HepG2 (cell line): ENCODE data around the gene C4orf36. TPM values are rescaled to one million over a fixed set of nuclear protein-coding genes. Genes with fewer than 3 reads are reported as not detected.

Experiments
- ASH2L ChIP-seq: fragments of 300-600, 200-600 bp; sonication (generic); IDR thresholded peaks from 2 replicates; pipeline ENCODE4 v1.7.0; 2017; ENCODE audit warnings: low read depth, mild to moderate bottlenecking, moderate library complexity, mixed read lengths, low read length; ENCODE audit not compliant: insufficient read length
- ATF2 ChIP-seq: sonication (generic); formaldehyde crosslinking; IDR thresholded peaks from 2 replicates; pipeline ENCODE4 v1.4.0; 2020; ENCODE audit warnings: missing genetic modification reagents
- ATF7-NPFF ChIP-seq: sonication (generic); formaldehyde crosslinking; IDR thresholded peaks from 2 replicates; pipeline ENCODE4 v1.8.1; 2023; ENCODE audit warnings: mild to moderate bottlenecking, low read depth, missing genetic modification reagents, moderate library complexity
- CREM ChIP-seq, 2 experiments: sonication (generic) in 1 of 2; formaldehyde crosslinking in 1 of 2; IDR thresholded peaks; 2 replicates each; pipeline versions ENCODE4 v1.4.0 to v1.6.1; 2016 to 2020; ENCODE audit warnings: antibody characterized with exemption in 1 of 2, mild to moderate bottlenecking in 1 of 2, missing genetic modification reagents in 1 of 2
- EP300 ChIP-seq, 3 experiments: sonication (generic) in 1 of 3; formaldehyde crosslinking in 1 of 3; IDR thresholded peaks; 2 replicates each; pipeline versions ENCODE4 v1.5.1 to v1.6.1; 2011 to 2020; ENCODE audit warnings: low read depth in 2 of 3, low read length in 2 of 3, borderline replicate concordance in 1 of 3, improper control_type of control experiment in 1 of 3, mild to moderate bottlenecking in 1 of 3, missing genetic modification reagents in 1 of 3, moderate library complexity in 1 of 3
- ERF ChIP-seq: IDR thresholded peaks from 2 replicates; pipeline ENCODE4 v1.6.1; 2018; ENCODE audit warnings: missing biosample characterization, missing genetic modification reagents
- FOXP1 ChIP-seq, 2 experiments: fragments of 450-650 bp in 1 of 2; IDR thresholded peaks; 2 replicates each; pipeline ENCODE4 v1.6.1; 2017 to 2018; ENCODE audit warnings: antibody characterized with exemption in 1 of 2
- GABPA ChIP-seq, 2 experiments: IDR thresholded peaks; 2 replicates each; pipeline ENCODE4 v1.6.1; 2011 to 2016; ENCODE audit warnings: low read depth in 2 of 2, low read length in 1 of 2, missing biosample characterization in 1 of 2, missing genetic modification characterization in 1 of 2
- JUN ChIP-seq: sonication (generic); formaldehyde crosslinking; IDR thresholded peaks from 2 replicates; pipeline ENCODE4 v1.4.0; 2020; ENCODE audit warnings: mild to moderate bottlenecking, missing genetic modification reagents
- MEF2D ChIP-seq: sonication (generic); formaldehyde crosslinking; IDR thresholded peaks from 2 replicates; pipeline ENCODE4 v1.5.1; 2020; ENCODE audit warnings: mild to moderate bottlenecking, missing genetic modification reagents
- MLLT10 ChIP-seq: sonication (generic); formaldehyde crosslinking; IDR thresholded peaks from 2 replicates; pipeline ENCODE4 v1.4.0; 2020; ENCODE audit warnings: missing genetic modification reagents
- NFYC ChIP-seq: IDR thresholded peaks from 2 replicates; pipeline ENCODE4 v1.6.1; 2016; ENCODE audit warnings: missing genetic modification reagents, missing compliant biosample characterization
- POGZ ChIP-seq: sonication (generic); formaldehyde crosslinking; IDR thresholded peaks from 2 replicates; pipeline ENCODE4 v1.4.0; 2020; ENCODE audit warnings: mild to moderate bottlenecking, missing genetic modification reagents
- POLR2G ChIP-seq: fragments of 200-400 bp; formaldehyde crosslinking; IDR thresholded peaks from 2 replicates; pipeline ENCODE4 v1.6.1; 2018; ENCODE audit warnings: mild to moderate bottlenecking, low read depth, low read length, moderate library complexity
- PRDM10 ChIP-seq: sonication (generic); formaldehyde crosslinking; IDR thresholded peaks from 2 replicates; pipeline ENCODE4 v1.4.0; 2020; ENCODE audit warnings: low read depth, missing genetic modification reagents
- THRA ChIP-seq: sonication (generic); formaldehyde crosslinking; IDR thresholded peaks from 2 replicates; pipeline ENCODE4 v1.4.0; 2020; ENCODE audit warnings: missing genetic modification reagents, borderline replicate concordance
- ZNF331 ChIP-seq: sonication (generic); formaldehyde crosslinking; IDR thresholded peaks from 2 replicates; pipeline ENCODE4 v1.4.0; 2020; ENCODE audit warnings: missing genetic modification reagents
- ZNF446 ChIP-seq: sonication (generic); formaldehyde crosslinking; IDR thresholded peaks from 2 replicates; pipeline ENCODE4 v1.5.0; 2020; ENCODE audit warnings: mild to moderate bottlenecking, missing genetic modification reagents
- ZNF614 ChIP-seq: IDR thresholded peaks from 2 replicates; pipeline ENCODE4 v1.6.1; 2018; ENCODE audit warnings: missing biosample characterization, missing genetic modification reagents, inconsistent platforms, borderline replicate concordance
- ZNF788 ChIP-seq: sonication (generic); formaldehyde crosslinking; IDR thresholded peaks from 2 replicates; pipeline ENCODE4 v1.5.0; 2020; ENCODE audit warnings: mild to moderate bottlenecking, missing genetic modification reagents, borderline replicate concordance
- ZNF850 ChIP-seq: sonication (generic); formaldehyde crosslinking; conservative IDR thresholded peaks from 2 replicates; pipeline ENCODE4 v1.9.0; 2021; ENCODE audit warnings: mild to moderate bottlenecking, missing genetic modification reagents
- polyA plus RNA-seq, 8 experiments: library from polyadenylated mRNA; depleted of rRNA in 3 of 8; stranded (reverse) in 7 of 8; unstranded in 1 of 8; fragments of >200 nt; fragmentation: Illumina TruSeq in 4 of 8; extraction: Trizol in 4 of 8; gene quantifications; 2 replicates each; pipeline versions ENCODE4 v1.2.1 to v1.2.3, GENCODE V29; 2011 to 2016; ENCODE audit warnings: low read depth in 4 of 8, missing spikeins in 1 of 8, mixed read lengths in 1 of 8; ENCODE audit not compliant: insufficient read depth in 1 of 8
- total RNA-seq, 5 experiments: library from RNA; depleted of rRNA; stranded (reverse); fragments of >200 nt; fragmentation: Illumina TruSeq; extraction: Trizol; gene quantifications; 2 replicates each; pipeline ENCODE4 v1.2.3, GENCODE V29; 2016; ENCODE audit warnings: low read depth in 1 of 5

The C4orf36 gene
- total and polyA plus RNA-seq, 2 of the 13 experiments (the other 11 are each of a cell fraction or from before 2014, with no cell fraction given) = 0.63 TPM; not detected in 1

DNA sequence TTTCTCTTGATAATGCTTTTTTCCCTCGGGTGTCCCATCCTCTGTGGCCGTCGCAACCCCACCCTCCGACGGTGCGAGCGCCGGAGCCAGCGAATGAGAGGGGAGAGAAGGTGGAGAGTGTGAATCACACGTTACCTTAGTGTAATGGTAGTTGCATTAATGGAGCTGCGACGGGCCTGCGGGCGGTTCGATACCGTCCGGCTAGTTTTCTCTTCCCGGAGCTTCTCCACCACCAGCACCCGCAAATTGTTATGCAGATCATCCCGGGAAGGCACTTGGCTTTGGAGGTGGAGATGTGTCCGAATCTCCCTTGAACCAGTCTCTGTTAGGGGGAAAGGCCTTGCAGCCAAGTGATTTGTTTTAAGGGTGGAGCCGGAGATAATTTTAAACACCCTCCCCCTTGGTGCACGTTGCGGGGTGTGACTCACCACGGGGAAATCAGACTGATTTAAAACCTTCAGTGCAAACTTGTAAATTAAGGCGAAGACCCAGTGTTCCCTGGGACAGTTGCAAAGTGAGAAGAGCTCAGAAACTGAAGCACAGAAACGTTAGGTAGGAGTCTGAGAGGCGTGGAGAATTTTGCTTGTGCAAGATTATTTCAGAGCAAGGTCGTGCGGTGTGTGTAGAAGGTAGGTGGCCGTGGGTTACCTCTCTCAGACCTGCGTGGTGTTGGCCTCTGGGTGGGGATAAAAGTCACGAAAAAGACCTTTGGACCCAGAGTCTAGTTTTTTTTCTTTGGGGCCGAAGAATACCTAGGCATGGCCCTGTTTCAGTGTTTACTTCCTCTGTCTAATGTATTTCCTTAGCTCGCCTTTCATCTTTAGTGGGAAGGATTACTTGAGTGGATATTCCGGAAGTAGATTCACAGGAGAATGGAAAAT lies 43.9 kb upstream of the C4orf36 start (continued):
- TF ChIP-seq EP300 (IDR thresholded peaks at IDR 0.05; ENCODE audit: low read depth in 2 of 2, low read length in 2 of 2) (peak in 1 of 2 experiments; percentile 82; a peak in 2 of 4 replicates), EP300 (CRISPR knock-in tag; IDR thresholded peaks at IDR 0.05; ENCODE audit: borderline replicate concordance) (no peak), ASH2L (peak; percentile 64), THRA (CRISPR knock-in tag) (peak; percentile 46; the same call in 1 of the 2 replicates), ATF7-NPFF (peak; percentile 35), ZNF446 (CRISPR knock-in tag) (peak; percentile 29; the same call in 1 of the 2 replicates), GABPA (IDR thresholded peaks at IDR 0.05; ENCODE audit: low read depth, low read length) (no peak), GABPA (CRISPR knock-in tag; IDR thresholded peaks at IDR 0.05; ENCODE audit: low read depth) (peak; percentile 73), MLLT10 (no peak), POGZ (peak; percentile 51), ATF2 (no peak; the same call in 1 of the 2 replicates), MEF2D (CRISPR knock-in tag) (0 out of 2 replicates have a peak, but pooled peaks have one; percentile 60), ERF (CRISPR knock-in tag) (peak; percentile 28; the same call in 1 of the 2 replicates), ZNF331 (CRISPR knock-in tag) (peak; percentile 15; the same call in 1 of the 2 replicates), NFYC (peak; percentile 15; the same call in 1 of the 2 replicates), ZNF788 (0 out of 2 replicates have a peak, but pooled peaks have one; percentile 53), JUN (CRISPR knock-in tag) (0 out of 2 replicates have a peak, but pooled peaks have one; percentile 26), ZNF614 (CRISPR knock-in tag) (0 out of 2 replicates have a peak, but pooled peaks have one; percentile 44), PRDM10 (CRISPR knock-in tag) (0 out of 2 replicates have a peak, but pooled peaks have one; percentile 62), CREM (IDR thresholded peaks at IDR 0.05) (peak; percentile 53; the same call in 1 of the 2 replicates), CREM (CRISPR knock-in tag; IDR thresholded peaks at IDR 0.05) (no peak), FOXP1 (IDR thresholded peaks at IDR 0.05) (no peak), FOXP1 (CRISPR knock-in tag; IDR thresholded peaks at IDR 0.05) (peak; percentile 74), POLR2G (peak; percentile 79), ZNF850 (CRISPR knock-in tag) (no peak)
